ENCODE measurements around the gene ORC3.
"Not testable (repeated sequence)": the region's sequence is repeated elsewhere in the genome, so short reads cannot be mapped to it uniquely, and the experiment has no call there.

The ORC3 gene

DNA sequence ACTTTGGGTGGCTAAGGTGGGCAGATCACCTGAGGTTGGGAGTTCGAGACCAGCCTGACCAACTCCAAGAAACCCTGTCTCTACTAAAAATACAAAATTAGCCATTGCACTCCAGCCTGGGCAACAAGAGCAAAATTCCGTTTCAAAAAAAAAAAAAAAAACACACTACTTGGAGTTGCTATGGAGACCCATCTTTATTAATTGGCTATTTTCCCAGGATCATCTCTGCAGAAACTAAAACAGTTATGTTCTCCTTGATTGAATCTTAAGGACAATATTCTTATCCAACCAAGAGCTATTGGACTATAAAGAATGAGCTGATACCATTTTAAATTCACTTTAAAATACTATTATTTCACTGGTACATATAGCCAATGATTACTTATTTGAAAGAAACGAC is 97.4 kb downstream of the ORC3 start:
- no peak for DNase-seq (ENCODE audit: extremely low spot score)
- ChIA-PET POLR2A (interaction anchor here (0.6 to 0.7 kb wide), 2 partner anchors 10 to 79 kb away, joined by 3 read pairs; no protein-coding TSS in a partner anchor), CTCF (interaction anchor here (0.7 to 2.1 kb wide), 2 partner anchors 10 to 13 kb away, joined by 6 read pairs; no protein-coding TSS in a partner anchor)
- TF ChIP-seq CTCF (IDR thresholded peaks at IDR 0.05; ENCODE audit: control extremely low read depth, extremely low read depth, low read depth, missing control alignments) = no peak

DNA sequence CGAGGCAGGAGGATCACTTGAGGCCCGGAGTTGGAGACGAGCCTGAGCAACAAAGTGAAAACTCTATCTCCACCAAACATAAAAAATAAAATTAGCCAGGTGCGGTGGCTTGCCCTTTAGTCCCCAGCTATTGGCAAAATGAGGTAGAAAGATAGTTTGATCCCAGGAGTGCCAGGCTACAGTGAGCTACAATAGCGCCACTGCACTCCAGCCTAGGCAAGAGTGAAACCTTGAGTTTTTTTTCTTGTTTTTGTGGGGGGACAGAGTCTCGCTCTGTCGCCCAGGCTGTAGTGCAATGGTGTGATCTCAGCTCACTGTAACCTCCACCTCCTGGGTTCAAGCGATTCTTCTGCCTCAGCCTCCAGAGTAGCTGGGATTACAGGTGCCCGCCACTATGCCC is 98.0 kb downstream of the ORC3 start:
- DNase-seq (ENCODE audit: extremely low spot score) = not testable (repeated sequence)
- POLR2A ChIA-PET = interaction anchor here (0.6 to 1.0 kb wide), 2 partner anchors 8 to 11 kb away, joined by 3 to 5 read pairs; no protein-coding TSS in a partner anchor
- CTCF ChIA-PET = interaction anchor here (0.7 to 2.1 kb wide), 3 partner anchors 10 to 54 kb away, joined by 3 to 6 read pairs (median 6); no protein-coding TSS in a partner anchor

GRCh38 chr6:87690441-87690840 is 100.5 kb downstream of the ORC3 start:
- POLR2A ChIA-PET = interaction anchor here (0.7 kb wide), 1 partner anchor 487 kb away, joined by 3 read pairs; no protein-coding TSS in a partner anchor
- CTCF ChIA-PET = interaction anchor here (2.0 to 2.3 kb wide), 2 partner anchors 9 to 11 kb away, joined by 5 to 8 read pairs; no protein-coding TSS in a partner anchor
- no peak for TF ChIP-seq CTCF (IDR thresholded peaks at IDR 0.05; ENCODE audit: control extremely low read depth, extremely low read depth, low read depth, missing control alignments)
- no peak for DNase-seq (ENCODE audit: extremely low spot score)

- ChIA-PET POLR2A (no interaction called here), CTCF (no interaction called here)
- TF ChIP-seq CTCF (IDR thresholded peaks at IDR 0.05; ENCODE audit: control extremely low read depth, extremely low read depth, low read depth, missing control alignments) = no peak
- DNase-seq (ENCODE audit: extremely low spot score) = no peak
Observed at GRCh38 chr6:87692086-87692485, 102.2 kb downstream of the ORC3 start.

- not testable (repeated sequence) for DNase-seq (ENCODE audit: extremely low spot score)
- ChIA-PET CTCF (interaction anchor here (0.9 to 1.4 kb wide), 2 partner anchors 12 to 13 kb away, joined by 3 to 4 read pairs; no protein-coding TSS in a partner anchor), POLR2A (interaction anchor here (0.6 kb wide), 4 partner anchors 10 to 247 kb away, joined by 3 to 6 read pairs (median 4); no protein-coding TSS in a partner anchor)
Observed at GRCh38 chr6:87696817-87697216, 106.9 kb downstream of the ORC3 start.

DNA sequence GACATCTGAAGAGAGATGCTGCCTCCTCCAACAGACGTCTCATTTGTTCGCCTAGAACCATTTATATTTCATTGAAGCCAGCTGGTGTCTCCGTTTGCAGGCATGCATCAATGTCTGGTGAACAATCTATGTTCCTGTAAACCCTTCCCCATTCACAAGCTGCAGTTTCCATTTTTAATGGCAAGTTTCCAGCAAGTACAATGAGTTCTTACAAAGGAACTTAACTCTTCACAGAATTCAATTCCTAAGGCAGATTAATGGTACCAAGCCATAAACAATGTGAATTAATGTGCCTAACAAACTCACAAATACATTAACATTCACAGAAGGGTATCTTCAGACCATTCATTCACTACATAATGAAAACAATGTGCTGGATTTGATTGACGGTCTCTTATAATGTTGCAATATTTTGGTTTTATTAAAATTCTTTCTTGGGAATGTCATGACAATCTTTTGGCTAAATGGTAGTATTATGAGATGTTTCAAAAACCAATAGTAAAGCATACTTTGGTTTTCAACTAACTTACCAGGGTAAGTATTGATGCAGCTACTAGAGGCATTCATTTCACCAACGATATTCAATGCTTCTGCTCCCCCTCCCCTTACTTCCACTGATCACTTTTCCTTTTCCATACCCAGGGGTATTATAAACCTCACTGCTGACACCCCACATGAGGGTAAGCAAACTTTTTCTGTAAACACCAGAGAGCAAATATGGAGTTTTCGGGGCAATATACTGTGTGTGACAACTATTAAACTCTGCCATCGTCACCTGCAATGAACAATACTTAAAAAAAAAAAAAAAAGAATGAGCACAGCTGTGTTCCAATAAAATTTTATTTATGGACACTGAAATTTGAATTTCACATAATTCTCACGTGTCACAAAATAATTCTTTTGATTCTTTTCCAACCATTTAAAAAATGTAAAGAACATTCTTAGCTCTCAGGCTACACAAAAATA is 107.9 kb downstream of the ORC3 start:
- TF ChIP-seq CTCF (IDR thresholded peaks at IDR 0.05; ENCODE audit: control extremely low read depth, extremely low read depth, low read depth, missing control alignments) = no peak
- POLR2A ChIA-PET = interaction anchor here (0.6 to 2.0 kb wide), 11 partner anchors 59 to 1266 kb away, joined by 3 to 6 read pairs (median 4); partner anchors contain the start of gene RNGTT
- CTCF ChIA-PET = interaction anchor here (0.9 to 1.6 kb wide), 4 partner anchors 10 to 16 kb away, joined by 3 to 6 read pairs (median 4); no protein-coding TSS in a partner anchor
- DNase-seq (ENCODE audit: extremely low spot score) = no peak

- POLR2A ChIA-PET = interaction anchor here (0.6 to 2.0 kb wide), 6 partner anchors 10 to 1215 kb away, joined by 3 to 5 read pairs (median 3); no protein-coding TSS in a partner anchor
- no peak for DNase-seq (ENCODE audit: extremely low spot score)
- no peak for TF ChIP-seq CTCF (IDR thresholded peaks at IDR 0.05; ENCODE audit: control extremely low read depth, extremely low read depth, low read depth, missing control alignments)
- CTCF ChIA-PET = interaction anchor here (1.4 to 1.6 kb wide), 2 partner anchors 11 to 16 kb away, joined by 5 to 6 read pairs; no protein-coding TSS in a partner anchor
Observed at GRCh38 chr6:87698547-87699006, 108.6 kb downstream of the ORC3 start.

Data from GM10248 (cell line).